Psoas muscle (tissue), 8 donors: ENCODE data around the gene CORO2B. TPM values are rescaled to one million over a fixed set of nuclear protein-coding genes. Genes with fewer than 3 reads are reported as not detected.
A peak's percentile ranks its signal among the peaks of the same experiment; 100 is the strongest.

ENCODE experiments used
- ATAC-seq, 4 donors: fragments of 200-7000 bp; cut with Tn5 transposase; one replicate each; pipeline ENCODE4 v1.9.1; 2020; ENCODE audit warnings: moderate library complexity in 3 of 4, mild to moderate bottlenecking in 2 of 4
- DNase-seq, 2 donors: peaks; one replicate each; pipeline ENCODE4 v3.0.0-alpha.2; 2020
- H3K27ac ChIP-seq: fragments of 200-600 bp; one replicate; pipeline ENCODE4 v1.8.0; 2022
- H3K27me3 ChIP-seq, 3 donors: fragments of 200-600 bp in 1 of 3; one replicate each; pipeline versions ENCODE4 v1.6.1 to v1.8.0; 2013 to 2022; ENCODE audit warnings: low read length in 2 of 3, mild to moderate bottlenecking in 2 of 3, moderate library complexity in 1 of 3; ENCODE audit not compliant: insufficient read depth in 3 of 3
- H3K36me3 ChIP-seq, 2 donors: fragments of 200-600 bp in 1 of 2; one replicate each; pipeline versions ENCODE4 v1.6.1 to v1.8.0; 2013 to 2022; ENCODE audit warnings: low read depth in 1 of 2, mild to moderate bottlenecking in 1 of 2, moderate library complexity in 1 of 2; ENCODE audit not compliant: insufficient read depth in 1 of 2
- H3K4me1 ChIP-seq: fragments of 200-600 bp; one replicate; pipeline ENCODE4 v1.8.0; 2022
- H3K4me3 ChIP-seq: fragments of 200-600 bp; one replicate; pipeline ENCODE4 v1.8.0; 2022; ENCODE audit warnings: mild to moderate bottlenecking
- H3K9me3 ChIP-seq: fragments of 200-600 bp; one replicate; pipeline ENCODE4 v1.8.0; 2022
- CTCF ChIP-seq: fragments of 200-600 bp; IDR thresholded peaks from one replicate; pipeline ENCODE4 v1.8.0; 2022; ENCODE audit warnings: antibody characterized with exemption
- WGBS, 3 donors: extraction: QIAGEN DNeasy Blood & Tissue Kit; methylation state at CpG; one replicate each; pipeline versions ENCODE4 v1.1.6 to v1.1.7; 2013; 5-methylcytosine and 5-hydroxymethylcytosine counted together
- intact Hi-C, 2 donors: fragments of 100-400 bp; cut with DNase I; formaldehyde crosslinking; loops; one replicate each; pipeline versions ENCODE4 v1.11.0 to v1.14.2; 2022
- polyA plus RNA-seq, 3 donors: library from polyadenylated mRNA; stranded (reverse); fragments of 200-250 nt; gene quantifications; one replicate each; pipeline ENCODE4 v1.2.3, GENCODE V29; 2013
- total RNA-seq, 4 donors: library from RNA; stranded (reverse); fragmentation: NEBNext Ultra II Directional in 2 of 4; extraction: Animal tissue kit (Norgen Biotek cat#: 25700) in 2 of 4; gene quantifications; one replicate each; pipeline versions ENCODE4 v1.2.1 to v1.2.4, GENCODE V29; 2021 to 2023
- donor health status: healthy with polysubstance abuse.
- donor health status: DM: no; HTN: no; CAD: no; lungs with moderate emphysema.
- donor health status: Bipolar disorder and iron deficiency.
- donor health status: healthy.
- donor health status: DM: yes; HTN: yes; CAD: no.
- donor health status: DM: no; HTN: no; CAD: no.
- donor health status: DM: no; HTN: no; CAD: no.
- donor health status: DM: yes; HTN: yes; CAD: no.

Gene CORO2B
- total and polyA plus RNA-seq, 7 donors, result 1.1 to 3.2 (median 2.0) TPM

- ATAC-seq (no peak), DNase-seq (peak in 1 of 2 donors; percentile 1)
- TF ChIP-seq CTCF, result no peak
- Histone ChIP-seq H3K4me3 (no peak overlapping the region), H3K27me3 (peaks cover 0 to 50% (median 8%) of the 10 kb centered on the region in 3 donors), H3K36me3 (no peaks in the 10 kb centered on the region), H3K27ac (no peak overlapping the region), H3K9me3 (no peaks in the 10 kb centered on the region), H3K4me1 (peaks cover 8% of the 10 kb centered on the region)
- intact Hi-C loops, result loop anchor here in 1 of 2 donors (5.0 kb wide), 2 partner anchors 68 to 98 kb away; no protein-coding TSS in a partner anchor
- WGBS, 3 donors, result 92 to 95% (median 94%) methylated on average over 6 of the region's 6 CpGs
These were observed 4.2 kb upstream of the CORO2B start for GRCh38 chr15:68574629-68575028.

DNA sequence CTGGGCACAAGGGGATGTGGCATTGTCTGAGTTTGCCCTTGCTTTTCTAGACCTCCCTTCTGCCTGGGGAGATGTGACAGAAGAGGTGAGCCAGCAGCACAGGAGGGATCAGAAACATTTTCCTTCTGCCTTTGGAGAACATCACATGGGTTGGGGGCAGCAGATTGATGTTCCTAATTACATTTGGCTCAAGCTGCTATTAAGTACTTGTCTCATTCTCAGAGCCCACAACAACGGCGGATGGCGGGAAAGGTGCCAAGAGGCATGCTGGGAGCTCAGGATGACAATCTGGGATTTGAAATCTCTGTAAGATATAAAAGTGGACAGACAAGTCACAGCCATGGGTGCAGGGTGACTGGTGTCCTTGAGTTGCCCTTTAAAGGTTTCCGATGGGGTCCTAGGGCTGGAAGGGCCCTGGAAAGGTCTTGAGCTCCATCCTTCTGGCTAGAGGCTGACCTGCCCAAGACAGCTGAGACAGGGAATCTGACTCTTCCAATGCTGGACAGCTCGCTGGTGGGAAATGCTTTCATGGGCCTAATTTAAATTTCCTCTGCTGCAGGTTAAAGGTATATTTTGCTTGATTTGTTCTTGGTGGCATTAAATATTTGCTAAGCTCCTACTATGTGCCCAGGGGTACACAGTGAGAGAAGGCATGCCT, 2.4 kb upstream of the CORO2B start:
- intact Hi-C loops, result loop anchor here in 1 of 2 donors (5.0 kb wide), 2 partner anchors 66 to 96 kb away; no protein-coding TSS in a partner anchor
- H3K9me3 ChIP-seq, result no peaks in the 10 kb centered on the region
- H3K27ac ChIP-seq, result no peak overlapping the region
- H3K27me3 ChIP-seq, result peaks cover 0 to 59% (median 8%) of the 10 kb centered on the region in 3 donors
- no peak for TF ChIP-seq CTCF
- DNase-seq, result peak in 1 of 2 donors; percentile 39
- WGBS, 3 donors, result 73 to 81% (median 75%) methylated on average over 5 of the region's 5 CpGs
- no peak overlapping the region for H3K4me3 ChIP-seq
- no peak for ATAC-seq
- H3K4me1 ChIP-seq, result peaks cover 11% of the 10 kb centered on the region
- no peaks in the 10 kb centered on the region for H3K36me3 ChIP-seq

GRCh38 chr15:68578175-68578979, 416 bp upstream of the CORO2B start:
- TF ChIP-seq CTCF, result peak; percentile 42
- ATAC-seq (peak; percentile 65 to 83 (median 78)), DNase-seq (peak; percentile 83 to 89)
- H3K9me3 ChIP-seq, result no peaks in the 10 kb centered on the region
- 0 to 1% (median 1%) methylated on average over 47 to 79 of the region's 79 CpGs for WGBS, 3 donors
- H3K4me1 ChIP-seq, result peaks cover 11% of the 10 kb centered on the region
- intact Hi-C loops, result loop anchor here in 1 of 2 donors (5.0 kb wide), 2 partner anchors 64 to 94 kb away; no protein-coding TSS in a partner anchor
- peak overlapping the region; percentile 16 for H3K27ac ChIP-seq
- no peaks in the 10 kb centered on the region for H3K36me3 ChIP-seq
- H3K4me3 ChIP-seq, result peak overlapping the region; percentile 71
- H3K27me3 ChIP-seq, result peaks cover 0 to 55% (median 5%) of the 10 kb centered on the region in 3 donors

- Histone ChIP-seq H3K4me1 (peaks cover 11% of the 10 kb centered on the region), H3K27ac (no peak overlapping the region), H3K4me3 (peak overlapping the region; percentile 71), H3K27me3 (peaks cover 0 to 44% (median 5%) of the 10 kb centered on the region in 3 donors), H3K36me3 (no peaks in the 10 kb centered on the region), H3K9me3 (no peaks in the 10 kb centered on the region)
- ATAC-seq (peak in 2 of 4 donors; percentile 16 to 45), DNase-seq (peak; percentile 53 to 79)
- 76 to 89% (median 76%) methylated on average over 11 of the region's 11 CpGs for WGBS, 3 donors
- no peak for TF ChIP-seq CTCF
- intact Hi-C loops, result no loop called here
These were observed 1.5 kb downstream of the CORO2B start for GRCh38 chr15:68580026-68580882.
